Dedifferentiated amniotic fluid mesenchymal stem cell (primary cell): ENCODE measurements around the gene HEPACAM2.

Source experiments
- DNase-seq: peaks from one replicate; pipeline ENCODE4 v3.0.0-alpha.2; 2016; ENCODE audit errors: extremely low spot score

HEPACAM2 gene

GRCh38 chr7:93202594-93203250, 23.5 kb downstream of the HEPACAM2 start:
- no peak for DNase-seq

GRCh38 chr7:93198472-93198871, 27.8 kb downstream of the HEPACAM2 start:
- DNase-seq: no peak

- DNase-seq: no peak
These were observed 29.9 kb downstream of the HEPACAM2 start for GRCh38 chr7:93196336-93196735.

- no peak for DNase-seq
These were observed 31.9 kb downstream of the HEPACAM2 start for GRCh38 chr7:93194386-93194785.

GRCh38 chr7:93188870-93189634, 37.2 kb downstream of the HEPACAM2 start:
- no peak for DNase-seq

- no peak for DNase-seq
These were observed 40.8 kb downstream of the HEPACAM2 start for GRCh38 chr7:93185303-93186027.

GRCh38 chr7:93179173-93179572, 47.1 kb downstream of the HEPACAM2 start:
- no peak for DNase-seq

GRCh38 chr7:93178213-93178612, 48.1 kb downstream of the HEPACAM2 start:
- no peak for DNase-seq

- no peak for DNase-seq
These were observed 49.2 kb downstream of the HEPACAM2 start for GRCh38 chr7:93176992-93177580.

GRCh38 chr7:93175219-93175618, 51.0 kb downstream of the HEPACAM2 start:
- DNase-seq: no peak

GRCh38 chr7:93172683-93173082, 53.6 kb downstream of the HEPACAM2 start:
- DNase-seq: no peak

GRCh38 chr7:93171606-93172226, 54.6 kb downstream of the HEPACAM2 start:
- no peak for DNase-seq

GRCh38 chr7:93165447-93165846, 60.8 kb downstream of the HEPACAM2 start:
- no peak for DNase-seq

GRCh38 chr7:93164766-93165165, 61.5 kb downstream of the HEPACAM2 start:
- no peak for DNase-seq

- no peak for DNase-seq
These were observed 65.0 kb downstream of the HEPACAM2 start for GRCh38 chr7:93161181-93161762.

GRCh38 chr7:93160410-93160809, 65.9 kb downstream of the HEPACAM2 start:
- DNase-seq: no peak

- no peak for DNase-seq
These were observed 66.8 kb downstream of the HEPACAM2 start for GRCh38 chr7:93159490-93159889.

- no peak for DNase-seq
These were observed 69.4 kb downstream of the HEPACAM2 start for GRCh38 chr7:93156884-93157283.

- DNase-seq: peak; percentile 49
These were observed 76.0 kb downstream of the HEPACAM2 start for GRCh38 chr7:93150200-93150835.

GRCh38 chr7:93148727-93149126, 77.5 kb downstream of the HEPACAM2 start:
- DNase-seq: no peak

- peak; percentile 21 for DNase-seq
These were observed 78.1 kb downstream of the HEPACAM2 start, which contains the start of gene SAMD9L for GRCh38 chr7:93148144-93148543. TSS of gene SAMD9L (minus strand) at chr7:93148385. CDS start at chr7:93135971, 12,414 bp downstream.
